NCI-H1417 treated with DMSO at 0.1 percent for 48 hours (cell line): Measurements from ENCODE around the gene NELL1.

Experiments used
- DNase-seq: peaks from one replicate; lab custom pipeline; 2025; lab: John Stamatoyannopoulos, UW

The NELL1 gene

GRCh38 chr11:20668844-20669819, at the start of gene NELL1:
NELL1 (plus strand) TSS chr11:20669586.
- DNase-seq: no peak

DNA sequence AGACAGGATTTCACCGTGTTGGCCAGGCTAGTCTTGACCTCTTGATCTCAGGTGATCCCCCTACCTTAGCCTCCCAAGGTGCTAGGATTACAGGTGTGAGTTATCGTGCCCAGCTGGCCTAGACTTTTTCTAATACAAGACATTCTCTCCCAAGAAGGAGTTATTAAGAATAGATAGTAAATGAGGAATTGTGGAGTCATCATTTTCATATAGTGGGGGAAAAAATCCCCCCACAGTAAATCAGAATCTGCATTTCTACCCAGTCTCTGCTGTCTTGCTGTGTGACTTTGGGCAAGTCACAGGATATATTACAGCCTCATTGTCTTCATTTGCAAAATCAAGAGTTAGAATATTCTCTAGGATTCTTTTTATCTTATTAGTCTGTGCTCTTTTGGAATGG, 48.4 kb upstream of the NELL1 start:
- no peak for DNase-seq

DNA sequence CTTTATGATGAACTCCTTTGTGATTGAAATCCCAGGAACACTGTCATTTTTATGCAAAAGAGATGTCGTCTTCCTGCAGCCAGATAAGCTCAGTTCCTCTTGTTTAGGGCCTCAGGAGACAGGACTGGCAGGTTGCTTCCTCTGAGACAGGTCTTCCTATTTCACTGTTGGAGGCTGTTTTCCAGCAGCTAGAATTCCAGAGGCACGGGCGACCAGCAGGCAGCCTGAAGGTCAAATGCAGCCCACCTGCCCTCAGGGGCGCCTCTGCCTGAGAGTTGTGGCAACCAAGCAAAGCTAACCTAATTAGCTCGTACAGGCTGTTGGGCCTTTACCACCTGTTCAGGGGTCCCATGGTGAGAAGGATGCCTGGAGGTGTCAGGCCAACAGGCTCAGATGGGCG, 47.7 kb upstream of the NELL1 start:
- no peak for DNase-seq

- no peak for DNase-seq
Observed at GRCh38 chr11:20623252-20623651, 46.1 kb upstream of the NELL1 start.

GRCh38 chr11:20626279-20626678, 43.1 kb upstream of the NELL1 start:
- DNase-seq: no peak

GRCh38 chr11:20627026-20627425, 42.4 kb upstream of the NELL1 start:
- DNase-seq: no peak

DNA sequence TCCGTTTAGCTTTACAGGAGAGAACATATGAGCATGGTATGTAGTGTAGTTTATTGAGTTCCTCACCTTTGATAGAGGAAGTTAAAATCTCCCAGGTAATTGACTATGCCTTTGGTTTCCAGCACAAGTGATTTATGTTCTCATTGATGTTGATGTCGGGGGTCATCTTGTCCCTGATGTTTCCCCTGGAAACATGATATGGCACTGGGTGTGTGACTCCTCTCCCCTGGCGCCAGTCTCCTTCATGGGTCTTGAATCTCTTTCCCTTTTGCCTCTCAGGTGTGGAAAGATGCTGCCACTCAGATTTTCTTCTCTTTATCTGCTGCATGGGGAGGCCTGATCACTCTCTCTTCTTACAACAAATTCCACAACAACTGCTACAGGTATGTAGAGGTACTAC, 41.7 kb upstream of the NELL1 start:
- no peak for DNase-seq

DNA sequence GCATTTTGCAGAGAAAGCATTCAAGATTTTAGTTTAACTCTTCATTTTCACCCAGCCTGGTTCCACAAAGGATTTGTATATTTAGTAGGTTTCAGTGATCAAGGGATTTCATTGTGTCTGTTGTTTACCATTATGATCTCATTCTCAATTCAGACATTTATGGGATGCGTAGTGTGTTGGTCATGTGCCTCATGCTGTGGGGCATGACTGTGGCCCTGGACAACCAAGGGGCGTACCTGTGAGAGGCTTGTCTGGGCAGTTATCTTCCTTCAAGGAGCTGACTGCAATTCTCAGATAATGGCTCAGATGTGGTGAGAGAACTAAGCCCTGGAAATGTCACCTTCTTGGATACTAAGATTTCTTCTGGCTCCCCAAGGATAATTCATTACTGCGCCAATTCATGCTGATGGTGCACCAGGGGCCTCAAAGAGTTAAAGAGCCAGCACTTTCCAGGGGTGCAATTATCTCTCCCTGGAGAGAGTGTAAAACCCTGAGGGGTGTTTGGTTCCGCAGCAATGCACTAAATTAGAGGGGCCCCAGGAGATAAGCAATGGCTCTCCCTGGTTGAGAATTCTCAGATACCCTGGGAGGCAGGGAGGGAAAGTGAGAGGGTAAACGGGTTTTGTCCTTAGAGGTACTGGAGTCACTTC, 37.7 kb upstream of the NELL1 start:
- DNase-seq: no peak

DNA sequence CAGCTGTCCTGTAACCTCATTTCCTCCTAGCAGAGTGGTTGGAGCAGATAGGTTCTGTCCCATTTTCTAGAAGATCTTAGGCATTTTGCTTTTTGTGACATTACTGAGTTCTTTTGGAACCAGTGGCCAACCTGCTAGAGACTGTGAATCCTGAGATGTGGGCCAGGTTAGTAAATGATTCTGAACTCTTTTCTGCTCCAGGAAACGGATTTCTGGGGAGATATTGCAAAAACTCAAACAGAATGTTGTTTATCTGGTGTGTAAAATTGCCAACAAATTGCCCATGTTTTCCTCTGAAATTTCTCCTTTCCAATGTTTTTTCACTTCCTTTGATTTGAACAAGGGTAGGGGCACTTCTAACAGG, 37.2 kb upstream of the NELL1 start:
- DNase-seq: no peak

GRCh38 chr11:20634044-20634443, 35.3 kb upstream of the NELL1 start:
- DNase-seq: no peak

DNA sequence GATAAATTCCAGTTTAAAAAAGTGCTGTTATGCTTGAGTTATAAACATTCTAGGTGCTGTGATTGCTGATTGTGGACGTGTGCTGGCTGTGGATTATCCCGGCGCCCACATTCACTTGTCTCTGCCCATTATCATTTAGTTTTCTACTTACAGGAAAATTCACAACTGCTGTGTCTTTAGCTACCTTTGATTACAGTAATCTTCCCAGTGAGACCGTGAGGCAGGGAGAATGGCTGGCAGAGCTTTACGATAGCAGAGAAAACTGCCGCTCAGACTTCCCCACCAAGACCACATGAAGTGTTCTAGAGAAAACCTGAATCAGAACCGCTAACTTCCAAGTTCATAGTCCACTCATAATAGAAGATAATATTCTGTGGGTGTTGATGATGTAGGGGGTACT, 34.6 kb upstream of the NELL1 start:
- DNase-seq: no peak

- no peak for DNase-seq
Observed at GRCh38 chr11:20638074-20638473, 31.3 kb upstream of the NELL1 start.

DNA sequence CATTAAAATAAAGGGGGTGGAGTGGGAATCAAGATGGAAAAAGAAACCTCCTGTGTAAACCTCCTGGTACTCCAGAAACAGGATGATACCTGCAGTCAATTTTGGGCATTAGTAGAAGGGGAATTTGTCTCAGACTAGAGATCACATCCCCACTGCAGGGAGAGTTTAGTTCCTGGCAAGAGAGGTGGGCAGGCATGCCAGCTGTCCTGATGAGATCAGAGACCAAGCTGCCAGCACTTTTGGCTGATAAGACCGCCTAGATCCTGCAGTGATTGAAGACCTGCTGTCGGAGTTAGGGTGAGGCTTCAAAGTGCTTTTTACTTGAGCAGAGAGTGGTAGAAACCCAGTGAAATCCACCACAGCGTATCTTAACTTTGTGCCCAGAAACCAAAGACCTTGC, 29.7 kb upstream of the NELL1 start:
- DNase-seq: no peak

- no peak for DNase-seq
Observed at GRCh38 chr11:20640401-20640800, 29.0 kb upstream of the NELL1 start.

DNA sequence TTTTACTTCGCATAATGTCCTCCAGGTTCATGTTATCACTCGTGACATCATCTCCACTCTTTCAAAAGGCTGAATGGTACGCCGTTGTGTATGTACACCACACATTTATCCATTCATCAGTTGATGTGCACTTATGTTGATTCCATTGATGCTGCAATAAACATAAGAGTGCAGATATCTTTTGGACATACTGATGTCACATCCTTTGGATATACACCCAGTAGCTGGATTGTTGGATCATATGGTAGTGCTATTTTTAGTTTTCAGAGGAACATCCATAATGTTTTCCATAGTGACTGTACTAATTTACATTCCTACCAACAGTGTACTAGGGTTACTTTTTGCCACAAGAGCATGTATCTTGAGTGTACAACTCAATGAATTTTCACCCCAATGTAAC, 25.0 kb upstream of the NELL1 start:
- DNase-seq: no peak

GRCh38 chr11:20647976-20648565, 21.3 kb upstream of the NELL1 start:
- DNase-seq: no peak

GRCh38 chr11:20652150-20652806, 17.1 kb upstream of the NELL1 start:
- no peak for DNase-seq

GRCh38 chr11:20654038-20654437, 15.3 kb upstream of the NELL1 start:
- DNase-seq: no peak

GRCh38 chr11:20656901-20657300, 12.5 kb upstream of the NELL1 start:
- no peak for DNase-seq

DNA sequence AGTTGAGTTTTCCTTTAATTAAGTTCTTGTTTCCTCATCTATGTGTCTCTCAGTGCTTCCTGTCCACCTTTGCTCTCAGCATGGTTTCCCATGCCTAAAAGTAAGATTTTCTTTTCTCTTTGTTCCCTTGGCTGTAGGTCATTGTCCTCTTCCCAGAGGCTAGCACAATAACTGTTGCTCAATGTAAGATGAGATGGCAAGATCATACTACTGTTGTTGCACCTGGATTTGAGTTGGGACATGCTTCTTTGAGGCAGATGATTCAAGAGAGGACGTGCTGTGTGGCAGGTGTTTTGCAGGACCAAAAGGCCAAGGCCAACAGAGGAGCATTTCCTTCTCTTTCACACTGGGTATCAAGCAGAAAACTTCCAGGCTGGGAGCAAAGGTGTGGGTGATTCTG, 11.3 kb upstream of the NELL1 start:
- no peak for DNase-seq

DNA sequence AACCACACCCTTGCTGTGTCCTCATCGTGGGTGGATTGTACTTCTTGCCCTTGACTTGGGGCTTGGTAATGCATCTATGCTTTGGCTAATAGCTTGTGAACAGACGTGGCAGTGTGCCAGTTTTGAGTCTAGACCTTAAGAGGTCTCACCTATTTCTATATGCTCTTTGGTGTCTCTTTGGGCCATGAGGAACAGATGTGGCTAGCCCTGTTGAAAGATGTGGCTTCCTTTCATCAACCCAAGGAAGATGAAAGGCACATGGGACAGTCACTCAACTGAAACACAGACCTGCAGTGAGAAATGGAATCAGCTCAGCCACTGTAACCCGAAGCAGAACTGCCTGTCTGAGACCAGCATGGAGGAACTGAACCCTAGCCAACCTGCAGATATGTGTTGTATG, 7.9 kb upstream of the NELL1 start:
- no peak for DNase-seq

DNA sequence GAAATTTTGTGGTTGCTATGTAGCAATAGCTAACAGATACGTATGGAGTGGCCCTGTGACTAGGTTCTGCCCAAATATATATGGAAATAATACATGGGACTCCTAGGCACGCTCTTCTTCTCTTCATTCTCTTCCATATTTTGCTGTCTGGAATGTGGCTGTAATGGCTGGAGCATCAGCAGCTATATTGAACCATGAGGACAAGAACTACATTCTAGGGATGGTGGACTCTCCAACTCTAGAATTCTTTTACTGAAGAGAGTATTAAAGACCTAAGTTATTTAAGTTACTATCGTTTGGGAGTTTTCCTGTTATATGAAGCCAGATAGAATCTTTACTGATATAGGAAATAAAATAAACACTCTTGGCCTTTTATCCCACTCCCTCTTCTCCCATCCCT, 7.5 kb upstream of the NELL1 start:
- no peak for DNase-seq
